Neuronal stem cell (in vitro differentiated cells): ENCODE data around the gene CFAP58.

Experiments
- DNase-seq: peaks from one replicate; pipeline ENCODE4 v3.0.0-alpha.2; 2013; ENCODE audit warnings: low spot score
- H2AFZ ChIP-seq: one replicate; pipeline ENCODE4 v1.6.1; 2013; ENCODE audit warnings: mild to moderate bottlenecking, low read length, inconsistent platforms
- H2AK5ac ChIP-seq: 2 replicates; pipeline ENCODE4 v1.6.1; 2013; ENCODE audit warnings: low read depth, mild to moderate bottlenecking, inconsistent platforms, low read length, moderate library complexity, mixed read lengths
- H2BK120ac ChIP-seq: 2 replicates; pipeline ENCODE4 v1.6.1; 2013; ENCODE audit warnings: low read depth, mild to moderate bottlenecking, inconsistent platforms, low read length, moderate library complexity, mixed read lengths
- H2BK12ac ChIP-seq: one replicate; pipeline ENCODE4 v1.6.1; 2013; ENCODE audit warnings: low read length, inconsistent platforms
- H2BK15ac ChIP-seq: 2 replicates; pipeline ENCODE4 v1.6.1; 2013; ENCODE audit warnings: mild to moderate bottlenecking, low read length, inconsistent platforms, mixed read lengths
- H2BK5ac ChIP-seq: one replicate; pipeline ENCODE4 v1.6.1; 2013; ENCODE audit warnings: inconsistent platforms, mild to moderate bottlenecking, low read length, moderate library complexity
- H3K14ac ChIP-seq: one replicate; pipeline ENCODE4 v1.6.1; 2013; ENCODE audit warnings: low read length, inconsistent platforms
- H3K18ac ChIP-seq: 2 replicates; pipeline ENCODE4 v1.6.1; 2013; ENCODE audit warnings: low read length, inconsistent platforms
- H3K23ac ChIP-seq: 2 replicates; pipeline ENCODE4 v1.6.1; 2013; ENCODE audit warnings: low read depth, mild to moderate bottlenecking, mixed read lengths, low read length, inconsistent platforms; ENCODE audit not compliant: poor library complexity
- H3K27ac ChIP-seq: replicated peaks from 3 replicates; pipeline ENCODE4 v1.5.1; 2013; ENCODE audit warnings: low read length, inconsistent platforms
- H3K27me3 ChIP-seq, 3 experiments: 2 replicates each; pipeline ENCODE4 v1.6.1; 2013; ENCODE audit warnings: low read length in 3 of 3, mild to moderate bottlenecking in 2 of 3, inconsistent platforms in 1 of 3, low read depth in 1 of 3, mixed read lengths in 1 of 3, moderate library complexity in 1 of 3; ENCODE audit not compliant: control insufficient read depth in 3 of 3, insufficient read depth in 3 of 3
- H3K36me3 ChIP-seq, 2 donors: replicated peaks in 1 of 2; 2 replicates each; pipeline ENCODE4 v1.6.1; 2013; ENCODE audit warnings: low read length in 2 of 2; ENCODE audit not compliant: control insufficient read depth in 2 of 2, insufficient read depth in 2 of 2
- H3K4ac ChIP-seq: 2 replicates; pipeline ENCODE4 v1.6.1; 2013; ENCODE audit warnings: inconsistent platforms, mild to moderate bottlenecking, low read length, moderate library complexity
- H3K4me1 ChIP-seq, 2 donors: 1 replicate in 1 of 2; 2 replicates in 1 of 2; pipeline ENCODE4 v1.6.1; 2013; ENCODE audit warnings: low read length in 2 of 2, low read depth in 1 of 2; ENCODE audit not compliant: control insufficient read depth in 2 of 2, insufficient read depth in 1 of 2
- H3K4me2 ChIP-seq: one replicate; pipeline ENCODE4 v1.6.1; 2013; ENCODE audit warnings: mild to moderate bottlenecking, low read length, inconsistent platforms; ENCODE audit not compliant: insufficient read depth, poor library complexity, severe bottlenecking
- H3K4me3 ChIP-seq, 2 donors: 2 replicates each; pipeline ENCODE4 v1.5.1; 2013; ENCODE audit warnings: low read length in 2 of 2, mild to moderate bottlenecking in 2 of 2, inconsistent platforms in 1 of 2, moderate library complexity in 1 of 2
- H3K79me1 ChIP-seq: one replicate; pipeline ENCODE4 v1.6.1; 2013; ENCODE audit warnings: low read depth, mild to moderate bottlenecking, inconsistent platforms, low read length, moderate library complexity
- H3K9ac ChIP-seq: one replicate; pipeline ENCODE4 v1.6.1; 2013; ENCODE audit warnings: mild to moderate bottlenecking, low read depth, low read length, inconsistent platforms; ENCODE audit not compliant: poor library complexity
- H3K9me3 ChIP-seq, 2 donors: replicated peaks in 1 of 2; 2 replicates each; pipeline versions ENCODE3 to v1.6.1; 2013; ENCODE audit warnings: low read length in 2 of 2, mild to moderate bottlenecking in 2 of 2, inconsistent platforms in 1 of 2, low read depth in 1 of 2, mixed read lengths in 1 of 2, moderate library complexity in 1 of 2; ENCODE audit not compliant: control insufficient read depth in 2 of 2, insufficient read depth in 1 of 2
- H4K8ac ChIP-seq: one replicate; pipeline ENCODE4 v1.6.1; 2013; ENCODE audit warnings: low read depth, mild to moderate bottlenecking, inconsistent platforms, low read length, moderate library complexity
- H4K91ac ChIP-seq: one replicate; pipeline ENCODE4 v1.6.1; 2013; ENCODE audit warnings: low read length, low read depth, mild to moderate bottlenecking, inconsistent platforms; ENCODE audit not compliant: poor library complexity
- WGBS, 2 donors: extraction: QIAGEN DNeasy Blood & Tissue Kit; methylation state at CpG; one replicate each; pipeline ENCODE4 v1.1.7; 2013; ENCODE audit warnings: missing lambda C conversion rate in 2 of 2, mixed read lengths in 1 of 2; ENCODE audit not compliant: insufficient read length in 2 of 2, insufficient replicate concordance in 1 of 2; ENCODE audit errors: extremely low coverage in 2 of 2; 5-methylcytosine and 5-hydroxymethylcytosine counted together

The CFAP58 gene

GRCh38 chr10:104367904-104368303 lies 14.3 kb downstream of the CFAP58 start:
- no peak overlapping the region for H2BK5ac ChIP-seq
- no peak overlapping the region for H3K4ac ChIP-seq
- no peak overlapping the region for H4K91ac ChIP-seq
- no peak overlapping the region for H4K8ac ChIP-seq
- H3K9ac ChIP-seq: no peak overlapping the region
- H2BK120ac ChIP-seq: no peak overlapping the region
- H2AK5ac ChIP-seq: no peak overlapping the region
- no peaks in the 10 kb centered on the region for H3K79me1 ChIP-seq
- H3K9me3 ChIP-seq: peaks cover 4 to 12% of the 10 kb centered on the region in 2 donors
- H2AFZ ChIP-seq: no peak overlapping the region
- no peak overlapping the region for H3K18ac ChIP-seq
- no CpG with 5 or more reads among the region's 8 CpGs for WGBS, 2 donors
- no peak for DNase-seq
- no peak overlapping the region for H3K23ac ChIP-seq
- no peak overlapping the region for H3K4me2 ChIP-seq
- H3K27ac ChIP-seq: no peak overlapping the region
- H3K27me3 ChIP-seq: no peaks in the 10 kb centered on the region
- no peak overlapping the region for H3K4me3 ChIP-seq
- no peak overlapping the region for H3K14ac ChIP-seq
- H3K4me1 ChIP-seq: peaks cover 3 to 6% of the 10 kb centered on the region in 2 donors
- no peak overlapping the region for H2BK15ac ChIP-seq
- no peaks in the 10 kb centered on the region for H3K36me3 ChIP-seq
- H2BK12ac ChIP-seq: no peak overlapping the region

DNA sequence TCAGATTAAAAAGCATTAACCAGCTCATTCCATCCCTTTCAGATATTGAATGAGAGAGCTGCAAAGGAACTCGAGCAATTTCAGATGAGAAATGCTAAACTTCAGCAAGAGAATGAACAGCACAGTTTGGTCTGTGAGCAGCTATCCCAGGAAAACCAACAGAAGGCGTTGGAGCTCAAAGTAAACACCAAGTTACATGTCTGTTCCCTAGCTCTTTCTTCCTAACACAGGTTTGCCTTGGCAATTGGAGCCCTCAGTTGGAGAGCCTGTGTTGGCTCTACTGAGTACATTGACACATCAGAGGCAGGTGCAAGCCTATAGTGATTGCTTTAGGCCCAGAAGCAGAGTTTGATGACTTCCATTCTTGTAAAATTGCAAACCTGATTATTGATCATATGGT lies 14.7 kb downstream of the CFAP58 start:
- H3K4ac ChIP-seq: no peak overlapping the region
- H3K23ac ChIP-seq: no peak overlapping the region
- no peak overlapping the region for H2BK120ac ChIP-seq
- no peak overlapping the region for H2BK5ac ChIP-seq
- no peak for DNase-seq
- H3K14ac ChIP-seq: no peak overlapping the region
- WGBS, 2 donors: no CpG with 5 or more reads among the region's 2 CpGs
- no peaks in the 10 kb centered on the region for H3K79me1 ChIP-seq
- no peaks in the 10 kb centered on the region for H3K36me3 ChIP-seq
- no peak overlapping the region for H3K18ac ChIP-seq
- no peak overlapping the region for H2BK12ac ChIP-seq
- no peak overlapping the region for H4K8ac ChIP-seq
- no peak overlapping the region for H3K9ac ChIP-seq
- peaks cover 6 to 12% of the 10 kb centered on the region in 2 donors for H3K9me3 ChIP-seq
- H3K4me3 ChIP-seq: no peak overlapping the region
- no peak overlapping the region for H2BK15ac ChIP-seq
- H3K4me2 ChIP-seq: no peak overlapping the region
- no peak overlapping the region for H2AFZ ChIP-seq
- H3K4me1 ChIP-seq: peaks cover 3 to 6% of the 10 kb centered on the region in 2 donors
- H4K91ac ChIP-seq: no peak overlapping the region
- no peak overlapping the region for H2AK5ac ChIP-seq
- H3K27me3 ChIP-seq: no peaks in the 10 kb centered on the region
- H3K27ac ChIP-seq: no peak overlapping the region

DNA sequence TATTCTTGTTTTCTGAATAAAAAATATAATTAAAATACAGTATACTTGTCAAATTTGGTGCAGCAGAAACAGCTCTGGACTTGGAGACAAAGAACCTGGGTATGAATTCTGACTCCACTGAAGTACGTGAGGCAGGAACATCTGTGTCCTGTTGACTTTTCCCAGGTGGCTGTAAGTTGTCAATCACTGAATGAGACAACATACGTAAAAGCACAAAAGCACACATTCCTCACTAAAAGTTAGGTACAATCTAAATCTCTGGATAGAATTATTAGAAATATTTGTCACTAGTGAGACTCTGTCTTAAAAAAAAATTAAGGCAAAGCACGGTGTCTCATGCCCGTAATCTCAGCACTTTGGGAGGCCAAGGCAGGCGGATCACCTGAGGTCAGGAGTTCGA lies 18.1 kb downstream of the CFAP58 start:
- no peak overlapping the region for H4K91ac ChIP-seq
- H3K79me1 ChIP-seq: no peaks in the 10 kb centered on the region
- DNase-seq: no peak
- H3K14ac ChIP-seq: no peak overlapping the region
- H3K36me3 ChIP-seq: no peaks in the 10 kb centered on the region
- no peak overlapping the region for H4K8ac ChIP-seq
- H2BK12ac ChIP-seq: no peak overlapping the region
- H3K18ac ChIP-seq: no peak overlapping the region
- no peak overlapping the region for H3K4me3 ChIP-seq
- no peaks in the 10 kb centered on the region for H3K27me3 ChIP-seq
- WGBS, 2 donors: no CpG with 5 or more reads among the region's 6 CpGs
- no peak overlapping the region for H3K9ac ChIP-seq
- H2AFZ ChIP-seq: no peak overlapping the region
- no peak overlapping the region for H3K27ac ChIP-seq
- H2AK5ac ChIP-seq: no peak overlapping the region
- H3K23ac ChIP-seq: no peak overlapping the region
- peaks cover 3 to 6% of the 10 kb centered on the region in 2 donors for H3K4me1 ChIP-seq
- no peak overlapping the region for H2BK120ac ChIP-seq
- H3K9me3 ChIP-seq: peaks cover 4 to 8% of the 10 kb centered on the region in 2 donors
- no peak overlapping the region for H3K4me2 ChIP-seq
- no peak overlapping the region for H2BK15ac ChIP-seq
- H2BK5ac ChIP-seq: no peak overlapping the region
- no peak overlapping the region for H3K4ac ChIP-seq

GRCh38 chr10:104374591-104374990 lies 21.0 kb downstream of the CFAP58 start:
- Histone ChIP-seq H3K4me2 (no peak overlapping the region), H3K14ac (no peak overlapping the region), H3K27me3 (no peaks in the 10 kb centered on the region), H2BK12ac (no peak overlapping the region), H3K9me3 (peaks cover 4 to 8% of the 10 kb centered on the region in 2 donors), H3K27ac (no peak overlapping the region), H3K9ac (no peak overlapping the region), H3K23ac (no peak overlapping the region), H2BK120ac (no peak overlapping the region), H3K79me1 (no peaks in the 10 kb centered on the region), H3K4me3 (no peak overlapping the region), H4K91ac (no peak overlapping the region), H3K18ac (no peak overlapping the region), H2AFZ (no peak overlapping the region), H3K36me3 (no peaks in the 10 kb centered on the region), H3K4ac (no peak overlapping the region), H2AK5ac (no peak overlapping the region), H2BK15ac (no peak overlapping the region), H2BK5ac (no peak overlapping the region), H3K4me1 (peaks cover 0 to 3% of the 10 kb centered on the region in 2 donors), H4K8ac (no peak overlapping the region)
- DNase-seq: no peak
- no CpG with 5 or more reads among the region's 1 CpG for WGBS, 2 donors
